HG03558 (cell line): ENCODE measurements around the gene TRIP10.
A peak's percentile ranks its signal among the peaks of the same experiment; 100 is the strongest.

ENCODE experiments used
- ATAC-seq: cut with Tn5 transposase; IDR thresholded peaks from one replicate; pipeline ENCODE4 v1.9.1; 2021; ENCODE audit warnings: moderate number of reproducible peaks; ENCODE audit not compliant: unreplicated experiment; ENCODE audit errors: extremely low read depth

TRIP10 gene

GRCh38 chr19:6723738-6724137 is 15.7 kb upstream of the TRIP10 start:
- no peak for ATAC-seq

- no peak for ATAC-seq
Observed at GRCh38 chr19:6724631-6725492, 14.6 kb upstream of the TRIP10 start.

GRCh38 chr19:6725513-6726231 is 13.8 kb upstream of the TRIP10 start:
- ATAC-seq: no peak

GRCh38 chr19:6728346-6728745 is 11.1 kb upstream of the TRIP10 start:
- no peak for ATAC-seq

- ATAC-seq: no peak
Observed at GRCh38 chr19:6729573-6730152, 9.8 kb upstream of the TRIP10 start.

- ATAC-seq: no peak
Observed at GRCh38 chr19:6730153-6730804, 9.2 kb upstream of the TRIP10 start.

- ATAC-seq: no peak
Observed at GRCh38 chr19:6730941-6731670, 8.4 kb upstream of the TRIP10 start.

- no peak for ATAC-seq
Observed at GRCh38 chr19:6731822-6732221, 7.7 kb upstream of the TRIP10 start.

GRCh38 chr19:6732803-6733337 is 6.6 kb upstream of the TRIP10 start:
- no peak for ATAC-seq

- no peak for ATAC-seq
Observed at GRCh38 chr19:6733338-6734095, 6.0 kb upstream of the TRIP10 start.

GRCh38 chr19:6734096-6734696 is 5.3 kb upstream of the TRIP10 start:
- no peak for ATAC-seq

GRCh38 chr19:6735181-6735911 is 4.1 kb upstream of the TRIP10 start:
- no peak for ATAC-seq

GRCh38 chr19:6736169-6736916 is 3.1 kb upstream of the TRIP10 start:
- ATAC-seq: no peak

GRCh38 chr19:6736917-6737283 is 2.6 kb upstream of the TRIP10 start:
- no peak for ATAC-seq

- peak; percentile 42 for ATAC-seq
Observed at GRCh38 chr19:6737284-6737872, 2.1 kb upstream of the TRIP10 start, which contains the start of gene GPR108. Gene GPR108, minus strand, starts transcription at chr19:6737580. Its CDS starts 4 bp downstream, at chr19:6737576.

GRCh38 chr19:6737873-6738786 is 1.4 kb upstream of the TRIP10 start:
- no peak for ATAC-seq
